Loucy (cell line): ENCODE results near the gene LRBA.

Experiments
- H2AFZ ChIP-seq: fragments of 200-600 bp; sonication (generic); 2 replicates; pipeline ENCODE4 v1.6.0; 2016; ENCODE audit warnings: antibody characterized with exemption, mild to moderate bottlenecking, low read length, moderate library complexity
- H3F3A ChIP-seq: fragments of 200-600 bp; 2 replicates; pipeline ENCODE4 v1.6.0; 2016; ENCODE audit warnings: antibody characterized with exemption, low read depth, mild to moderate bottlenecking
- H3K27me3 ChIP-seq: fragments of 200-600 bp; sonication (generic); 2 replicates; pipeline ENCODE4 v1.6.1; 2014; ENCODE audit warnings: low read length, mild to moderate bottlenecking; ENCODE audit not compliant: insufficient read depth, poor library complexity, severe bottlenecking
- H3K36me3 ChIP-seq: fragments of 200-600 bp; sonication (generic); 2 replicates; pipeline ENCODE4 v1.6.1; 2016; ENCODE audit warnings: low read length; ENCODE audit not compliant: insufficient read depth
- H3K4me1 ChIP-seq: fragments of 200-600 bp; sonication (generic); 2 replicates; pipeline ENCODE4 v1.5.1; 2014; ENCODE audit warnings: low read length, mild to moderate bottlenecking; ENCODE audit not compliant: insufficient read depth, poor library complexity, severe bottlenecking
- H3K4me2 ChIP-seq: fragments of 200-600 bp; sonication (generic); 2 replicates; pipeline ENCODE4 v1.6.0; 2014; ENCODE audit warnings: antibody characterized with exemption, low read length, low read depth, mild to moderate bottlenecking; ENCODE audit not compliant: poor library complexity, severe bottlenecking
- H3K4me3 ChIP-seq: fragments of 200-600 bp; sonication (generic); 2 replicates; pipeline ENCODE4 v1.5.1; 2014; ENCODE audit warnings: low read length, mild to moderate bottlenecking, mixed read lengths; ENCODE audit not compliant: poor library complexity, severe bottlenecking
- H3K79me2 ChIP-seq: fragments of 200-600 bp; sonication (generic); 2 replicates; pipeline ENCODE4 v1.6.1; 2014; ENCODE audit warnings: low read length; ENCODE audit not compliant: insufficient read depth
- H3K9ac ChIP-seq: fragments of 200-600 bp; sonication (generic); 2 replicates; pipeline ENCODE4 v1.6.0; 2014; ENCODE audit warnings: mild to moderate bottlenecking, low read depth, low read length, moderate library complexity; ENCODE audit not compliant: poor library complexity, severe bottlenecking
- H3K9me2 ChIP-seq: fragments of 200-600 bp; sonication (generic); replicated peaks from 2 replicates; pipeline ENCODE4 v1.6.1; 2016; ENCODE audit warnings: low read depth, low read length, mixed read lengths
- H3K9me3 ChIP-seq: fragments of 200-600 bp; sonication (generic); 2 replicates; pipeline ENCODE4 v1.6.1; 2014; ENCODE audit warnings: mild to moderate bottlenecking, antibody characterized with exemption, low read length, low read depth; ENCODE audit not compliant: insufficient read depth
- H4K20me1 ChIP-seq: fragments of 200-600 bp; sonication (generic); 2 replicates; pipeline ENCODE4 v1.6.0; 2014; ENCODE audit warnings: antibody characterized with exemption, low read length, mild to moderate bottlenecking; ENCODE audit not compliant: insufficient read depth, poor library complexity, severe bottlenecking
- CTCF ChIP-seq: fragments of 200-600 bp; sonication (generic); conservative IDR thresholded peaks from 2 replicates; pipeline ENCODE4 v1.5.1; 2014; ENCODE audit warnings: mild to moderate bottlenecking, antibody characterized with exemption, low read length
- EZH2phosphoT487 ChIP-seq: fragments of 200-600 bp; IDR thresholded peaks from 2 replicates; pipeline ENCODE4 v1.6.1; 2018; ENCODE audit warnings: antibody characterized with exemption, mild to moderate bottlenecking, moderate library complexity, borderline replicate concordance

The LRBA gene

GRCh38 chr4:150904671-150905070, 110.4 kb downstream of the LRBA start:
- Histone ChIP-seq H4K20me1 (no peaks in the 10 kb centered on the region), H3F3A (no peaks in the 10 kb centered on the region; the same call in 1 of the 2 replicates), H3K36me3 (peaks cover 33% of the 10 kb centered on the region; the same call in 1 of the 2 replicates), H3K4me3 (no peak overlapping the region), H2AFZ (no peak overlapping the region), H3K4me2 (no peak overlapping the region), H3K27me3 (no peaks in the 10 kb centered on the region), H3K79me2 (no peaks in the 10 kb centered on the region), H3K9me3 (no peaks in the 10 kb centered on the region), H3K9ac (no peak overlapping the region), H3K4me1 (peaks cover 15% of the 10 kb centered on the region), H3K9me2 (no peaks in the 10 kb centered on the region)
- no peak for TF ChIP-seq CTCF
- TF ChIP-seq EZH2phosphoT487 = no peak

- no peak overlapping the region for H3K9ac ChIP-seq
- TF ChIP-seq CTCF = no peak
- H3K4me3 ChIP-seq = no peak overlapping the region
- H3K36me3 ChIP-seq = peaks cover 44% of the 10 kb centered on the region; the same call in 1 of the 2 replicates
- H3K9me3 ChIP-seq = no peaks in the 10 kb centered on the region
- H3K79me2 ChIP-seq = no peaks in the 10 kb centered on the region
- H3K4me2 ChIP-seq = no peak overlapping the region
- H3K27me3 ChIP-seq = no peaks in the 10 kb centered on the region
- H3K4me1 ChIP-seq = peaks cover 15% of the 10 kb centered on the region
- H4K20me1 ChIP-seq = no peaks in the 10 kb centered on the region
- no peak overlapping the region for H2AFZ ChIP-seq
- no peaks in the 10 kb centered on the region; the same call in 1 of the 2 replicates for H3F3A ChIP-seq
- no peaks in the 10 kb centered on the region for H3K9me2 ChIP-seq
Observed at GRCh38 chr4:150903603-150904002, 111.5 kb downstream of the LRBA start.

GRCh38 chr4:150896497-150896896, 118.6 kb downstream of the LRBA start:
- no peak overlapping the region for H2AFZ ChIP-seq
- peaks cover 41% of the 10 kb centered on the region; the same call in 1 of the 2 replicates for H3K36me3 ChIP-seq
- no peak for TF ChIP-seq EZH2phosphoT487
- no peak for TF ChIP-seq CTCF
- no peaks in the 10 kb centered on the region for H3K9me2 ChIP-seq
- H3K4me2 ChIP-seq = no peak overlapping the region
- H3K79me2 ChIP-seq = no peaks in the 10 kb centered on the region
- H3K9ac ChIP-seq = no peak overlapping the region
- no peaks in the 10 kb centered on the region for H4K20me1 ChIP-seq
- no peak overlapping the region for H3K4me3 ChIP-seq
- H3K27me3 ChIP-seq = no peaks in the 10 kb centered on the region
- no peaks in the 10 kb centered on the region for H3K4me1 ChIP-seq
- no peaks in the 10 kb centered on the region for H3F3A ChIP-seq
- H3K9me3 ChIP-seq = no peaks in the 10 kb centered on the region
